ENCODE data around the gene ZNF664.

Gene ZNF664

DNA sequence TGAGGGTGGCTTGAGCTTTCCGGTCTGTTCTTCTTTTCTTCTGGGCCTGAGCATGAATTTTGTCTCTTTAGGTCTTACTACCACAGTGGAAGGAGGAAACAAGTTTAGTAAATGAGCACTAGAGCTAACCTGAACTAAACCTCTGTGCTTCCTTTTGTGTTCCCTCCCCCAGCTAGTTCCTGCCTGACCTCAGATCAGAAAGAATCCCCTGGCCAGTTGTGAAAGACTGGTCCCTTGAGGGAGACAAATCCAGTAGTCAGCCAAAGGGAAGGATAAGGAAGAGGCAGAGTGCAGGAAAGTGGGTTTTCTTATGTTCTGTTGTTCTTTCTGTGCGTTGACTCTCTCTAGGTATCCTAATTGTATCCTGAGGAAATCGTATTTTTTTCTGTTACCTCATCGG lies 17.5 kb downstream of the ZNF664 start:
- DNase-seq, result no peak

DNA sequence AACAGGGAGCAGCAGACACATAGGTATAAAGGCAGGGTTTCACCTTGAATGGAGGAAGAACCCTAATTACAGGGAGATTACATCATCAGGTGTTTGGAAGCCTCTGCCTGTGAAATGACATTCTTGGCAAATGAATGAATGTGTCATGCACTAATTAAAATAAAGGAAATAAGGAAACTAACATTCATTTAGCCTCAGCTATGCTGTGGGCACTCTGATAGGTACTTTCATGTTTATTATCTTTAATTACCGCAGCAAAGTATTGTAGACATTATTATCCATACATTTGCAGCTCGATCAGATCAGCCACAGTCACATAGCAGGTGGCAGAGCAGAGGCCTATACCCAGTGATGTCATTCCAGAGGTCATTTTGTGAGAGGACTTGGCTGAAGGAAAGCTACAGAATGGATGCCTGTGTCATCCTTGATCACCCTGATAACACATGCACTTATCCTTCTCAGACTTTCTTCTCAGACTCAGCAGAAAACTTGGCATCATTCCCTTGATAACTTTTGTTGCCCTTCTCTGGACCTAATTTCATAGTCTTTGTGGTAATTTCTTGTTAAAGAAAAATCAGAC lies 18.4 kb downstream of the ZNF664 start:
- DNase-seq, result no peak

DNA sequence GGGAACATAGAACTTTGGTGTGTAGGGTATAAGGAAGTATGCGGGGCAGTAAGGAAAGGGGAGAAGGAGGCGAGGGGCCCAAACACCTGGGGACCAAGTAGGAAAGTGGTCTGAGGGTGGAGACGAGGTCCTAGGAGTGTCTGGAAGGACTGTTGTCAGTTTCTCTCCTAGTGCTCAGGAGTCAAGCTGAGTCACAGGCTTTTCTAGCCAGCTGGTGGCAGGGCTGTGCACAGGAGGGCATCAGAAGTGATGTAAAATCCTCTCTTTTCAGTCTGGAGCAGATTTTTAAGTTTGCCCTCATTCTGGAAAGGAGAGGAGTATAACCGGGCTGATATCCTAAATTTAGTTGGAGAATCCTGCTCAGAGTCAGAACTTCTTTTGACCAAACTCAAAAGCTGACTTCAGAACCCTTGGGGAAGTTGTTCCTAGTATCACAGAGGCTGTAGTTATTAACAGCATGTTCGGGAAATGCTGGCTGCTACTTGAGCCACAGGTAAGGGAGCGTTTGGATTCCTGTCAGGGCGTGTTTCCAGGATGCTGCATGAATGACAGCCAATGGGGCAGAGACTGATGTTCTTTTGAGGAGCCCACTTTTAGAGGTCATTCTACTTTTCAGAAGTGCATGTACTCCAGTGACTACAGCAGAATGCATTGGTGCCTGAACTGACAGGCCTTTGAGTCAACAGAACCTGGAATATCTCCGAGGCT lies 19.3 kb downstream of the ZNF664 start:
- no peak for DNase-seq

DNA sequence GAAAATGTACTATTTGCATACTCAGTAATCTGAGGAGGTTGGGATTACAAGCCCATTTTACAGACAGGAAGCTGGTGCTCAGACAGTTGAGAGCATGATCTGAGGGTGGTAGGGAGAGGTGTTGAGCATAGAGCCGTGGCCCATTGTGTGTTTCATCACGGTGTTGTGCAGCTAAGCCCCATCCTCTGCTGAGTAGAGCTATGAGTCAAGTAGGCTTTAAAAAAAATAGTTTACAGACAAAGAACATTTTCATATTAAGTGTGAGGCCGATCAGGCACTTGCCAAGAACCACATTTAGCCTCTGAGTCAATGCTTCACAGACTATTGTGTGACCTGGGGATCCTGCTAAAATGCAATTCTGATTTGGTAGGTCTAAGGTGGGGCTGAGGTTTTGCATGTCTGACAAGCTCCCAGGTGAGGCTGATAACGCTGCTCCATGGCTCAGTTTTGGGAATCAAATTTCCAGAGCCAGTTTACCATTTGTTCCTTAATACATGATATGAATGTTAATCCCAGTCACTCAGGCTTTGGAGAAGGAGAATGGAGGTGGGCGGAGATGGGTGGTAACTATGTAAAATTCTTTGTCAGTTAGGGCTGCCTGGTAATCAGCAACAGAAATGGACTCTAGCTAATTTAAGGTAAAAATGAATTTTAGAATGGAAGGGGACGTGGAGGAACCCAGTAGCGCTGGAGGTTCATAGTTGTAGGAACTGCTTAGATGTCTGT lies 22.2 kb downstream of the ZNF664 start:
- DNase-seq, result no peak

DNA sequence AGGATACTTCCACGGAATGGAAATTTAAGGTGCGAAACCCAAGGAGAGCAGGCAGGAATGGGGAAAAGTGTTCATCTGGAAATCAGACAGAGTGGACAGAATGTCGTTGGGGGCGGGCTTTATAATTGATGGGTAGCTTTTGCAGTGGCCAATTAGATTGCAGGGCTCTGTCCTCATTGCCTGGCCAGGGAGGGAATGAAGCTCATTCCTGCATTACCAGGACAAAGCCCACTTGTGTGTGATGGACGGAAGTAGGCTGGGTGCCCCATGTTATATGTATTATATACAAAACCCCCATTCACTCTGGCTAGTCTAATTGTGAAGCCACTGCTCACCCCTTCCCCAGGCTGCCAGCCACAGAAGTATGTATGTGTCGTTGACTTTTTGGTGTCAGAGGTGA lies 23.6 kb downstream of the ZNF664 start:
- DNase-seq, result peak in 8 of 14 donors; percentile 44 to 69 (median 56)

DNA sequence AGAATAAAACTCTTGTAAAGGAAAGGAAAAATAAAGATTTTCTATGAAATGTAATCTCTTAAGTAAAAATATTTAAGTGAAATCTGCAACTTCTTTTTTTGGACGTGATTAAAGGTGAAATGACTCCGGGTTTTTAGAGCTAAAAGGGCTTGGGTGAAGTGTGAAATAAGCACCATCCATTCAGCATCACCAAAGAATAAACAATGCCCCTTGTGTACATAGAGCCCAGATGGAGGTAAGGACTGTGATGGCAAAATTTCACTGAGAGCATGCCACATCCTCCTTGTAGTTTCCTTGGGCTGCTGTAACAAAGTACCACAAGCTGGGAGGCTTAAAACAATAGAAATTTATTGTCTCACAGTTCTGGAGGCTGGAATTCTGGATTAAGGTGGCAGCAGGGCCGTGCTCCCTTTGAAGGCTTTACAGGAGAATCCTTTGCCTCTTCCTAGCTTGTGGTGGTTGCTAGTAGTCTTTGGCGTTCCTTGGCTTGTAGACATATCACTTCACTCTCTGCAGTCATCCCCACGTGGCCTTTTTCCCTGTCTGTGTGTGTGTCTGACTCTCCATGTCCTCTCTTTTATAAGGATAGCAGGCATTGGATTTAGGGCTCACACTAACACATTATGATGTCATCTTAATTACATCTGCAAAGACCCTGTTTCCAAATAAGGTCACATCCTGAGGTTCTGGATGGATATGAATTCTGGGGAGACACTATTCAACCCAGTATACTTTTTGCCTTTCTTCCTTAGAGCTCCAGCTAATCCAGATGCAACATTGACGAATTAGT lies 24.2 kb downstream of the ZNF664 start:
- DNase-seq, result no peak

DNA sequence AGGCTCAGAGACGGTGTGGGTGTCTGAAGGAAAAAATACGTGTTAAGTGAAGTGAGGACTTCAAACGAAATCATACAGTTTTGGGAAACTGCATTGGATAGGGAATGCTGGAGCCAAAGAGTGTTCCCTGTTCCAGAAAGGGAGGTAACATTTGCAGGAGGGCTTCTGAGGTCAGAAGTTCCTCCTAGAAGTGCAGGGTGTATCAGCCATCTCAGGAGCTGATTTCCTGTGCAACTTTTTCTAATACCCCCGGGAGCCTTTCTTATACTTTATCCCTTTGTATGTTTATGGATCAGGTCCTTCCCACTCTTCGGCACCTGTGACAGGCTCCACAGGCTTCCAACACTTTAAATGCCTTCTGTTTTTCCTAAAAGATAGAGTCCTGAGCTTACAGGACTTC lies 24.9 kb downstream of the ZNF664 start:
- no peak for DNase-seq

DNA sequence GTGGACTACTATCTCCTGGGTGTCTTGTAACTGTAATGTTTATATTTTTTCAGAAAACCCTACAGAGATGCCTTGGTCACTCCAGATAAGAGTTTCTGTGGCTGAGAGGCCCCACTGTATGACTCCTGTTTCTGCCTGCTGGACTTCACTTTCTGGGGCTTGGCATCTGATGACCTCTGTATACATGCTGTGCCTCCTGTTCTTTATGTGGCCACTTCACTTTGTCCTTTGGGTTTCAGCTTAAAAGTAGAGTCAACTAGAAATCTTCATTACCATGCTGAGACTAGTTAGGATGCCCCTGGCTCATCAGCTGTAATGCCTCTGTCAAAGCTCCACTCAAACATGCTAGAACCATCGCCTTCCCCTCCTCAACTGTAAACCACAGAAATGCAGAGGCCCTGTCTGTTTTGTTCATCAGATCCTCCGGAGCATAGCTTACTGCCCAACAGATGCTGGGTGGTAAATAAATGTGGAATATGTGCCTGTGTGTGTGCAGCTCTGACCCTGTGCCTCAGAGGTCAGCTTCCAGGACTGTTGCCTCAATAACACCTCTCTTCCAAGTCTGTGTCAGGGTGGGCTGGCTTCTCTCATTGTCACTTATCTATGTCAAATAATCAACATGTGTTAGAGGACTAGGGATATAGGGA lies 25.5 kb downstream of the ZNF664 start:
- no peak for DNase-seq

DNA sequence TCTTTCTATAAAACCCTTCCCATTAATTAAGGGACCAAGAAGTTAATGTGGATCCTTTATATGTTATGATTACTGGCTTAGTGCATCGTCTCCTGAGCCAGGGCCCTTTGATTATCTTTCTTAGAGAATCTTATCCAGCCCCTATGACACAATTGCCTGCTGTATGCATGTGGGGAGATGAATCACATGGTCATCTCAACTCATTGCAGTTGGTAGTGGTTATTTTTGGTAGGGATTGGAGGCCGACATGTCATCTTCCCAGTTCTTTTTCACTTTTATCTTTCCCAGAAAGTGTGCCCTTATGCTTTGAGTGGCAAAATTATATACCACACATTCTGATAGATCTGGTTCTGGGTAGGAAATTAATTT lies 26.0 kb downstream of the ZNF664 start:
- DNase-seq, result no peak

DNA sequence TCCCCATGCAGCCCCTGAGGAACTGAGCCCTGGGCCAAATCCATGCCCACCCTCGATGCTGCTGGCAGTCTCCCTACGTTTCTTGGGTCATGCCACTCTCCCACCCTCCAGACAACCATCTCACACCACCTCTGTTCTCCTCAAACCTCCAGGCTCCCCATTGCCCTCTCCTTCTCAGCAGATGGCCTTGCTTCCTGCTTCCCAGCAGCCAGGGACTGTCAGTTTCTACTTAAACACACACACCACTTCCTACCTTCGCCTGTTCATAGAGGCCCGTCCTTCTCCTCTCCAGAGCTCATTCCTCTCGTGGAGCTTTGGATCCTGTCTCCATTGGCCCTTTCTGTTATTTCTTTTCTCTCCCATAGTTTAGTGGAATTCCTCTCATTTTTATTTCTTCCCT lies 27.1 kb downstream of the ZNF664 start:
- no peak for DNase-seq

DNA sequence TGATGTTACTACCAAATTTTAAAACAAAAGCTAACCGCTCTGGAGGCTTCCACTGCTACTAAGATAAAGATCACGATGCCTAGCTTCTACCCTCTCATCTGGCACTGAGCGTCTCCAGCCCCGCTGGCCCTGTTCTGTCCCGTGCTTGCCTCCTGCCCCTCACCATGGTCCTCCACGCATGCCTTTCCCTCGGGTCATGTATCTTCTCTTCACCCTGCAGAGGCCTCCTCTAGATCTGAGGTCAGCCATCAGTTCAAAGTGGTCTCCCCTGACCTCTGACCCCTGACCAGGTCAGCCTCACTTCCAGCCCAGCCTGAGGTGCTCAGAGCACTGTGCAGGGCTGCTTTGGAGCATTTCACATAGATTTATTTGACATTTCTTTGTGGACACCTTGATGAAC lies 28.3 kb downstream of the ZNF664 start:
- DNase-seq, result no peak

DNA sequence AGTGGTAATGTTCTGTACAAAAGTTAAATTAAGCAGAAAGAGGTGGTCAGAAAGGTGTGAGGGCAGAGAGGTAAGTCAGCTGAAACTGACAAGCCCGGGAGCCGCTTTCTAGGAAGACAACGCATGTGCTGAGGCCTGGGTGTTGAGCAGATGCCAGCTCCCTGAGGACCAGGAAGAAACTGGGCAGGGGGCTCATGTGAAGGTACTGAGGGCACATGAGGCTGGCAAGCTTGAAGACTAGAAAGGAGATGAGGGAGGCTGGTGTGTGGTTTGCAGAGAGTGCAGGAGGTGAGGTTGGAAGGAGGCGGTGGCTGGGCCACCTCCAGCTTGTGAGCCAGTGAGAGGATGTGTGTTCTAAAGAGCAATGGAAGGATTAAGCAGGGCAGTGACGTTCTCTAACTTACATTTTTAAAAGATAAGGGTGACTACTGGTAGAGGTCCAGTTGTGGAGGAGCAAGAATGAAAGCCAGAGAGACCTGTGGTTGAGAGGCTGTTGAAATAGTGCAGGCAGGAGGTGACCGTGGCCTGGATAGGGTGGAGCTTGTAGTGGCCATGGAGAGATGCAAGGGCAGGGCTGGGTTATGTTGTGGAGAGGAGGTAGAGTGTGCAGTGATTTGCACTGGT lies 29.1 kb downstream of the ZNF664 start:
- DNase-seq, result no peak

DNA sequence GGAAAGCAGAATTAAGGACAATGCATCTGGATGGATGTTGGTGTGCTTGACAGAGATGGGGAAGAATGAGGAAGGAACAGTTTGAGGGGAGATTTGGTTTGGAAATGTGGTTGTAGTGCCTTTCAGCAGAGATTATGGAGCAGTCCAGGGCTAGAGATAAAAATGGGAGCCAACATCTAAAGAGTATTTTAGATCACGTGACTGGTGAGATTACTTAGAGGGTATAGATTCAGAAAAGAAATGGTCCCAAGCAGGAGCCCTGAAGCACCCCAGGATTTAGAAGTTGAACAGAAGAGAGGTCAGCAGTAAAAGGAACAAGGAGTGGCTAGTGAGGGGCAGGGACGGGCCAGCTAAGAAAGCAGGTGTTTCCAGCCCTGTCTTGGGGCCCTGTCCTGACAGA lies 29.6 kb downstream of the ZNF664 start:
- DNase-seq, result no peak

DNA sequence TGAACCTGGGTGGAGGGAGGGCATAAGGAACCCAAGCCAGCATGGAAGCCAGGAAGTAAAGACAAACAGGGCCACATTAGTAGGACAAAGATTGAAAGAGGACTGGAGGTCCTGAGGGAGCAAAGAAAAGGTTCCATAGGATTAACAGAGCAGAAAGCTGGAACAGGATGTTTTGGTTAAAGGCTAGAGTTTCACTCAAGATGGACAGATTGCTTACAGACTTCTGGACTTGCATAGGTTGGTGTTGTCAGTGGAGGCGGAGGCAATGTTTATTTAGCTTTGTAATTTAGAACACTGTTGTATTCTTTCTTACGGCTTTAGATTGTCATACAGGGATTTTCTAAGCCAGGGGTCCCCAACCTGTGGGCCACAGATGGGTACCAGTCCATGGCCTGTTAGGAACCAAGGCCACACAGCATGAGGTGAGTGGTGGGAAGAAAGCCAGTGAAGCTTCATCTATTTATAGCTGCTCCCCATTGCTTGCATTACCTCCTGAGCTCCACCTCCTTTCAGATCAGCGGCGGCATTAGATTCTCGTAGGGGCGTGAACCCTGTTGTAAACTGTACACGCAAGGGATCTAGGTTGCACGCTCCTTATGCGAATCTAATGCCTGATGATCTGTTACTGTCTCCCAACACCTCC lies 31.3 kb downstream of the ZNF664 start:
- peak in 1 of 14 donors; percentile 17 for DNase-seq

DNA sequence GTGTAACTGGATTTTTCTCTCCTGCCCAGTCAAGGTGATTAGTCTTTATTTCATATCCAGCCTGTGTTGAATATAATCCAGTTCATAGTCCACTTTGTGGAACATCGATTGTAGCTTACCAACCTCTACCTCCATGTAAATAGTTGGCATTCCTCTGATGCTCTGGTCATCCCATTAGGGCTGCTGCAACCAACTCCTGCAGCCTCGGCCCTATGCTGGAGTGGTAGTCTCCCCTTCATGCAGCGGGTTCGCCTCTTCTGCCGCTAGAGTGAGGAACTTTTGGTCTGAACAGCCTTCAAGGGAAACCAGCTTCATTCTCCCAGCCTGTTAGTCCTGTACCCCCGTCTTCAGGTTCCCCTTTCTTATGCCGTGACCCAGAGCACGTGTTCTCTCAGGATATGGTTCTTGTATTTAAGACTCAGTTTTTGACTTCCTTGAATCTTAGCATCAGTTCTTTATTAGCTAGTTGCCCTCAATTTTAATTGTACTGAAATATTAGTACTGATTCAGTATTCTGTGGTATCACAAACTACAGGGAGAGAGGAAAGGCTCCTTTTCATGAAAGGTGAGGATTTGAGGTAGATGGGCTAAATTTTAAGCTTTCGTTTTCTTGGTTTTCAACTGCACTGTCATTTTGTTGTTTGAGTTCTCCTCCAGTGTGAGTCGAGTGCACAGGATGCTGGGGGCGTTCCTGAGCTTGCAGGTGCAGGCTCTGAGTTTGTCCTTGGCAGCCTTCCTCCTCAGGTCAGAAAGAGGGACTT lies 33.2 kb downstream of the ZNF664 start:
- DNase-seq, result no peak

DNA sequence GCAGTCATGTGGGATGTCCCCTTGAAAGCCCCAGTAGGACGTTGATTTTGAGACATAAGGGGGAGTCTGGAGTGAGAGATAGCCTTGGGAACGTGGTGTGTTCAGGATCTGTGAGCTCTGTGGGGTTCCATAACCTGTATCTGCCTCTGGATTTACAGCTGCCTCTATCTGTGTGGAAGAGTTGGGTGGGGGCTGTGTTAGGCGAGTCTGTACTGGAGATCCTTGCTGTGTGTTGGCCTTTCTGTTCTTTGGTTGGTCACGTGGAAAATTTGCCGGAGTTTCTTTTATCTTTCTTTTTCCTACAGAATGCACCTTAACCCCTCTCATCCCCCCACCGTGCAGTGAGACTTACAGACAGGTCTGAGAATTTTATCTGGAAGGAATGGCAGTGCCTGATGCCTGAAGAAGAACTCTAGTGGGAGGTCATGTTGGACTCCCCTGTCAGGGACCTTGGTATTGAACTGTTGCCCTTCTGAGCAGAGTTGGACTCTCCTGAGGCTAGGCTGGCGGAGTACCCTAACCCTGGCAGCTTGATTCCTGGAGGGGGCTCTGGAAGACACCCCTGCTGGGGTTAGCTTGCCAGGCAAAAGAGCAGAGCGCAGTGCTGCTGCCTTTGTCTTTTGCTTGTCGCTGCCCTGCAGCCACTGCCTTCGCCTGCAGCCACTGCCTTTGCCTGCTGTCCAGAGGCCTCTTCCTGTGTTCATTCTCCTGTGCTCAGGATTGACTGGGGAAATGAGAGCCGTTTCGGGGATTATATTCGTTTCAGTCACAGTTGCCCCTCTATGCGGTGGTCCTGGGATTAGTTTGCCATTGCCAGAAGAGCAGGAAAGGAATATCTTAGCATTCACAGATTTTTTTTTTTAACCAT lies 34.1 kb downstream of the ZNF664 start:
- peak in 1 of 14 donors; percentile 7 for DNase-seq

DNA sequence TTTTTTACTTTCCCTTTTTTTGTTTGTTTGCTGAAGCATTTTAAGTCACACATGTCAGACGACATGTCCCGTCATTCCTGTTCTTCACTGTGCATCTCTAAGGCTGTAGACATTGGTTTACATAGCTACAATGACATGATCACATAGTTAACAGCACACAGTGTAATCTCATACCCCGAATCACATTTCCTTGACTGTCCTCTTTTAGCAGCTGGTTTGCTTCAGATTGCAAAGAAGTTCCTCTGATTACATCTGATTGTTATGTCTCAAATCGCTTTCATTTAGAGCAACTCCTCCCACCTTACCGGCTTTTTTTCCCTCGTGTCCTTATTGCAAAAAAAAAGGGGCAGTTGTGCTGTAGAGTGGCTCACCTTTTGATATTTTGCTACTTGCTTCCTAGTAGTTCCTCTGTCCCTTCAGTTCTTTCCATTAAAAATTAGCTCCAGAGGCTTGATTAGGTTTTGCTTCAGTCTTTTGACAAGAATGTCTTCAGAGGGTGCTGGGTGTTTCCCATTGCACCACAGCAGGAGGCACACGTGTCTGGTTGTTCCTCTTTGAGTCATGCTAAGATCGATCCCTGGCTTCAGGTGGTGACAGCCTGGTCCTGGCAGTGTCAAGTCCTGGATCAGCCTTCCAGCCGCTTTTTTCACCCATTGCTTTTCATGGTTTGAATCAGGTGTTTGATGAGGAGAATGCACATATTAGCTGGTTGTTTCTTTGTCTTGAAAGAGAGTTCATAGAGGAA lies 35.0 kb downstream of the ZNF664 start:
- DNase-seq, result peak in 1 of 14 donors; percentile 9

DNA sequence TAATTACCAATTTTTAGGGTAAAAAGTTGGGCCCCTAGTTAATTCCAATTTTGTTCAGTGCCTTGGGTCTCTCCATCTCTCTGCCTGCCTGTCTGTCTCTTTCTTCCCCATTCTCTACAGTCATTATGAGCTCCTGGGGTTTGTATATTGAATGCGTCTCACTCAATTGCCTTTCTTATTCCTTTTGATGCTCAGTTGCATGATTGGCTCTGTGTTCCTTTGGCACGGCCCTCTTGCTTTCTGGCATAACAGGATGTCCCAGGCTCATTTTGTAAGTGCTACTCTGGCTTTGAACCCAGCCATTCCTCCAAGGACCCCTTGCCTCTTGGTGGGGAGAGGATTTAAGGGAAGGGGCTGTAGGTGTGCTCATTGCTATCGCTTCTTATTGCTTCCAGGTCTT lies 35.6 kb downstream of the ZNF664 start:
- peak in 2 of 14 donors; percentile 12 to 15 for DNase-seq

DNA sequence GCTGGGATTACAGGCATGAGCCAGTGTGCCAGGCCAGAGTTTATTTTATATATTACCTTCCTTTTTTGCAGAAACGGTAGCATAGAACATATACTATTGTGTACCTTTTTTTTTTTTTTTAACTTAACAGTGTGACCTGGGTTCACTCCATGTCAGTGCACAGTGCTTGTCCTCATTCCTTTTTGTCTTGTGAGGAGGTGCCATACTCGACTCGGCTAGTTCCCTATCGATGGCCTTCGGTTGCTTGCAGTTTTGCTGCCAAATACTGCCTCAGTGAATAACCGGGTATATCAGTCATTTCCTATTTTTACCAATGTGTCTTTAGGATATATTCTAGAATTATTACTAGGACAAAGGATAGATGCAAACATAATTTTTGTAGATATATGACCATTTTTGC lies 36.8 kb downstream of the ZNF664 start:
- DNase-seq, result no peak

Data from C1 segment of cervical spinal cord (tissue), 14 donors.